CD4-positive, alpha-beta T cell treated with Interleukin-12 subunit alpha and Interleukin-12 subunit beta, for 1 hour (primary cell): Measurements from ENCODE around the gene ALS2.
"Not testable (repeated sequence)": the region's sequence is repeated elsewhere in the genome, so short reads cannot be mapped to it uniquely, and the experiment has no call there.

Source experiments
- DNase-seq: peaks from one replicate; pipeline ENCODE4 v3.0.0-alpha.2; 2020

Gene ALS2

GRCh38 chr2:201793631-201794030, 12.9 kb upstream of the ALS2 start:
- DNase-seq, result no peak

GRCh38 chr2:201790989-201791388, 10.3 kb upstream of the ALS2 start:
- no peak for DNase-seq

- no peak for DNase-seq
Observed at GRCh38 chr2:201790291-201790690, 9.6 kb upstream of the ALS2 start.

- no peak for DNase-seq
Observed at GRCh38 chr2:201789395-201789794, 8.7 kb upstream of the ALS2 start.

DNA sequence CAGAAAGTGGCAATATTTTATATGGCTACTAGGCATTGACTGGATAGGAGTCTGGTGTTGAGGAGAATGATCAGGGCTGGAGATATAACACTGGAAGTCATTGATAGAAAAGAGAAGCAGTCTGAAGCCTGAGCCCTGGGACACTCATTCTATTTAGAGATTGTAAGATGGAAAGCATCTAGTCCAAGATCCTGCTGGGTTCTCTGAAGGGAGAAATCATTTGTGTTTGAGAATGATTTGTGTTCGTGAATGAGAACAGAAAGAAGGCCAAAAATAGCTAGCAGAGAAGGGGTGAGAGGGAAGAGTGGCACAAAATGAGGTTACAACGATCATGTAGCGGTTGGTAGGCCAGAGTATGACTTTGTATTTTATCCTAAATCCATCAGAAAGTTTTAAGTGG, 7.6 kb upstream of the ALS2 start:
- DNase-seq, result no peak

DNA sequence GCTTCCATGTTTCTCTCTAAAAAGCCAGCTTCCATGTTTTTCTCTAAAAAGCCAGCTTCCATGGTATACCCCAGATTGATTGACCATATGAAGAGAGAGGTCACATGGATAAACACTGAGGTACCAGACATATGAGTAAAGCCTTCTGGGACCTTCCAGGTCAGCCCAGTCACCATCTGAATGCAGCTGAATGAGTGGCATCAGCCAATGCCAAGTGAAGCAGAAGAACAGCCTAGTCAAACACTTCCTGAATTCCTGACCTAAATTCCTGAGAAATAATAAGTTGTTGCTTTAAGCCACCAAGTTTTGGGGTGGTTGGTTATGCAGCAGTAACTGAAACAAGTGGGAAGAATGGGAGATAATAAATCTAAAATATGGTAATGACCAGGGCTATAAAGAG, 5.7 kb upstream of the ALS2 start:
- no peak for DNase-seq

- no peak for DNase-seq
Observed at GRCh38 chr2:201785135-201785534, 4.4 kb upstream of the ALS2 start.

- DNase-seq, result no peak
Observed at GRCh38 chr2:201784563-201784962, 3.8 kb upstream of the ALS2 start.

DNA sequence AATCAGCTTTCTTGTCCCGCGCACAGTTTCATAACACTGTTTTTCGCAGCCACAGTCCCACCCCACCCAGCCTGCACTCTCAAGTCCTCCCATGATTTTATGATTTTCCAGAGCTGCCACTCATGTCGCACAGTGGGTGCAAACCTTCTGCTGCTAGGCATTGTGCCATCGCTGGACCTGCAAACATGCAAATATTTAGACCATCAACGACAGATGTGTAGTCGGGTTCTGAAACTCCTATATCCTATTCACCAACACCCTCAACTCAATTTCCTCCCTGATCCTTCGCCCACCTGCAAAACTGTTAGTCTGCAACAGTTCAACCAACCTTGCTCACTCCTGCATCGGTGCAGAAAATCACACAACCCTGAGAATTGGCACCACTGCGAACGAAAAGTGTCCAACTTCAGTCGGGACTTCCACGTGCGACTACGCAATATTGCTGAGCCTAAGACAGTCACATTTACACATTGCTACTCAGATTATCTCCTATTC, 871 bp upstream of the ALS2 start:
- DNase-seq, result peak; percentile 9

- peak; percentile 2 for DNase-seq
Observed at GRCh38 chr2:201779901-201780673, 646 bp downstream of the ALS2 start.

DNA sequence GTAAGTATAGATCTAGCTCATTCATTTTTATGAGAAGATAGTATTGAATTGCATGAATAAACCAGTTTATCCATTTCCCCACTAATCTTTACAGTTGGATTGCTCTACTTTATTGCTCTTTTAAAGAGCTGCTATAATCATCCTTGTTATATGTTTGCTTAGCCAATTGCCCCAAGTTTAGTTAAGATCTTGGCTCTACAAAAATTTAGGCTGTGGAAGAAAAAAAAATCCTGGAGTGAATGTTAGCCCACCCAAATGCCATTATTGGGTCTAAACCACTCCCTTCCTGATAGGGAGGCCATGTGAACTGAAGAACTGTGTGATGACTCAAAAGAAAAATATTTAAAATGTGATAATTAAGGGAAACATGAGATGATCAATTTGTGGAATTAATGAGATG, 2.9 kb downstream of the ALS2 start:
- no peak for DNase-seq

- DNase-seq, result no peak
Observed at GRCh38 chr2:201777043-201777442, 3.7 kb downstream of the ALS2 start.

- DNase-seq, result no peak
Observed at GRCh38 chr2:201775326-201775725, 5.4 kb downstream of the ALS2 start.

- no peak for DNase-seq
Observed at GRCh38 chr2:201774546-201774945, 6.2 kb downstream of the ALS2 start.

DNA sequence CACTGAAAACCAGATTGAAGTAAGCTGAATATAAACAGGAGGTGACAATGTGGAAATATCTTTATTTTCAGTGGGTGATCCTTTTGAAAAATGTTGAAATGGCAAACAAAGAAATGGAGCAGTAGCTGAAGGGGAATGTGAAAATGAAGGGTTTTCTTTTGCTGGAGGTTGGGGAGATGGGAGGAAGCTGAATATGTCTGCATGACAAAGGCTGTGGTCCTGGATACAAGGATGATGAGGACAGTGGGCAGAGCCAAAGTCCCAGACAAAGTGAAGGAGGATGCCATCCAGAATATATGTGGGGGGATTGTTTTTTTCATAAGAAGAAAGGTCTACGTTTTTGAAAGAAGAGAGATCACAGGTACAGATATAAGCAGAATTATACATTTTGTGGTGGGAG, 6.7 kb downstream of the ALS2 start:
- DNase-seq, result no peak

DNA sequence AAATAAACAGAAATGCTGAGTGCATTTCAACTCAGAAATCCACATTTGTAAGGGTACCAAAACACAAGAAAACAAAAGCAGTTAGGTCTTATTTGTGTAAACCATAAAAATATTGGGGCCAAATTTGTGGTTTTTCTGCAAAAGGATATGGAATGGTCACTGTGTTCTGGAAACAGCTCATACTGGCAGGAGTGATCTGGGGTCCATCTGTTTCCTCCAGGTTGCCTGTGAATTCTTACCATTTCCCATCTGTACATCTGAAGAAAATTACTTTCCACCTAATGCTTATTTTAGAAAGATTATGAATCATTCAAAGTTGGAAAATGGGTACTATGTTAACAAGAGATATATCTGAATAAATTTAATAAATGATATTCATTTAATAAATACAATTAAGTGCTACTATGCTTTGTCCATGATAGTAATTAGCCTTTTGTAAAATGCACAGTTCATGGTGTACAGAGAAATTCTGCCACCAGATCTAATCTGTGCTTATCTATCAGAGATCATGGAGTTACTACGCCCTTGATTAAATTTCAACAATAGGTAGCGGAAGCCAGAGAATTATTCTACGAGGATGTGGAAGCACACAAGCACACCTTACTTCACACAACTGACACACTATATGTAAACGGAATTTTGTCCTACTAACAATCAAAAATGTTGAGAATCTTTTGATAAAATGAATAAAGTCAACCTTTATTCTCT, 10.9 kb downstream of the ALS2 start:
- no peak for DNase-seq

GRCh38 chr2:201768918-201769317, 11.8 kb downstream of the ALS2 start:
- DNase-seq, result no peak

- no peak for DNase-seq
Observed at GRCh38 chr2:201765799-201766198, 14.9 kb downstream of the ALS2 start.

DNA sequence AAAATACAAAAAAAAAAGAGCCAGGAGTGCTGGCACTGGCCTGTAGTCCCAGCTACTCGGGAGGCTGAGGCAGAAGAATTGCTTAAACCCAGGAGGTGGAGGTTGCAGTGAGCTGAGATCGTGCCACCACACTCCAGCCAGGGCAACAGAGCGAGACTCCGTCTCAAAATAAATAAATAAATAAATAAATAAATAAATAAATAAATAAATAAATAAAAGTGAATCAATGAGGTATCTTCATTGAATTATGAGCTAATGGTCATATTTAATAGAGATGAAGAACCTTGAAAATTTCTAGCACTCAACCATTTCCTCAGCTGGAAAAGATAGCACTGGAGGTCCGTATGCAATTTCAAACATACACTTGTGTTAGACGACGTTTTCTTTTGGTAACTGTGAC, 16.3 kb downstream of the ALS2 start:
- DNase-seq, result not testable (repeated sequence)

- DNase-seq, result no peak
Observed at GRCh38 chr2:201761101-201761500, 19.6 kb downstream of the ALS2 start.

GRCh38 chr2:201759567-201759966, 21.2 kb downstream of the ALS2 start:
- no peak for DNase-seq

DNA sequence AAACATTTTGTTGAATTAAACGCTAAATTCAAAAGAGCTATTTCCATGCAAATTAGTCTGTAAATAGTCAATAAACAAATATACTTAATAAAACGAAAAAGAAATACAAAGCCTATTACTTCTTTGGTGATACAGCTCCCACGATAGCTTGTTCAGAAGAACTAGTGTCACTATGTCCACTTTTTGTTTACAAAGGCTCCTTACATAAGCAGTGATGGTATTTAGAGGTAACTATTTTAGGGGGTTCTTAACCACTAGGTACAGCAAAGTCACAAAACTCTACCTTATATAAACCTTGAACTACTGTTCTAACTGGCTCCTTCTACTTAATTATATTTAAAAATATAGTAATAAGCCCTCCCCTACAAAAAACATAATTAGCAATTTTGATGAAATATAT, 21.9 kb downstream of the ALS2 start:
- DNase-seq, result no peak

GRCh38 chr2:201758234-201758633, 22.5 kb downstream of the ALS2 start:
- no peak for DNase-seq

DNA sequence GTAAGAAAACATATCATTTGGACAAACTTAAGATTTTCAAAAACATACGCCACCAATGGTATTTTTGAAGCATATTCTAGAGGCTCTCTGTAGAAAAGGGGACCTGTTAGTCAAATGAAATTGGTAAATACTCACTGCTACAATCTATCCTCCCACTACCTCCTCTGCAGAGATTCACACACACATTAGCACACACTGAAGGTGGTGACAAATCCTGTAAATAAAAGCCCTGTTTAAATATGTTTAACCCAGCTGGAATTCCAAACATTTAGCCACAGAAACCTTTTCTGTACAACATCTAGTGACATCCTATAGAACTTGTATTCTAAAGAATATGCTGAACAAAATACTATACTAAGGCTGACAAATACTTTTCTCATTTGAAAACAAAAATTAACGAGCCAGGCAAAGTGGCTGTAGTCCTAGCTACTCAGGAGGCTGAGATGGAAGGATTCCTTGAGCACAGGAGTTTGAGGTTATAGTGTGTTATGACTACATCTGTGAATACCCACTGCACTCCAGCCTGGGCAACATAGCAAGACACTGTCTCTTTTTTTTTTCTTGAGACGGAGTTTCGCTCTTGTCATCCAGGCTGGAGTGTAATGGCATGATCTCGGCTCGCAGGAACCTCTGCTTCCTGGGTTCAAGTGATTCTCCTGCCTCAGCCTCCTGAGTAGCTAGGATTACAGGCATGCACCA, 25.9 kb downstream of the ALS2 start:
- DNase-seq, result no peak
